HepG2 (cell line): ENCODE data around the gene SLC2A4. TPM values are rescaled to one million over a fixed set of nuclear protein-coding genes. Genes with fewer than 3 reads are reported as not detected.

Experiments used
- ARID2 ChIP-seq: sonication (generic); formaldehyde crosslinking; IDR thresholded peaks from 2 replicates; pipeline ENCODE4 v1.8.1; 2022; ENCODE audit warnings: mild to moderate bottlenecking, missing genetic modification reagents, borderline replicate concordance
- CBFB ChIP-seq: sonication (generic); formaldehyde crosslinking; IDR thresholded peaks from 2 replicates; pipeline ENCODE4 v1.4.0; 2020; ENCODE audit warnings: missing genetic modification reagents
- CHCHD3 ChIP-seq: sonication (generic); formaldehyde crosslinking; IDR thresholded peaks from 2 replicates; pipeline ENCODE4 v1.8.0; 2022; ENCODE audit warnings: mild to moderate bottlenecking, missing genetic modification reagents, moderate library complexity
- DR1 ChIP-seq: sonication (generic); formaldehyde crosslinking; IDR thresholded peaks from 2 replicates; pipeline ENCODE4 v1.8.0; 2021; ENCODE audit warnings: mild to moderate bottlenecking, missing genetic modification reagents, inconsistent platforms
- ERF ChIP-seq: IDR thresholded peaks from 2 replicates; pipeline ENCODE4 v1.6.1; 2018; ENCODE audit warnings: missing biosample characterization, missing genetic modification reagents
- FOXC1 ChIP-seq: sonication (generic); formaldehyde crosslinking; IDR thresholded peaks from 2 replicates; pipeline ENCODE4 v1.8.0; 2022; ENCODE audit warnings: mild to moderate bottlenecking, missing genetic modification reagents, borderline replicate concordance
- HDAC2 ChIP-seq: sonication (generic); formaldehyde crosslinking; IDR thresholded peaks from 2 replicates; pipeline ENCODE4 v1.4.0; 2020; ENCODE audit warnings: missing genetic modification reagents
- HMGA1 ChIP-seq: sonication (generic); formaldehyde crosslinking; conservative IDR thresholded peaks from 2 replicates; pipeline ENCODE4 v1.4.0; 2020; ENCODE audit warnings: missing genetic modification reagents
- KMT2B ChIP-seq: IDR thresholded peaks from 2 replicates; pipeline ENCODE4 v1.6.1; 2016; ENCODE audit warnings: missing genetic modification reagents, missing compliant biosample characterization
- MAF1 ChIP-seq: sonication (generic); formaldehyde crosslinking; IDR thresholded peaks from 2 replicates; pipeline ENCODE4 v1.5.0; 2020; ENCODE audit warnings: missing genetic modification reagents, borderline replicate concordance
- NBN ChIP-seq: fragments of 450-650 bp; conservative IDR thresholded peaks from 2 replicates; pipeline ENCODE4 v1.6.1; 2017
- PBX3 ChIP-seq: sonication (generic); formaldehyde crosslinking; IDR thresholded peaks from 2 replicates; pipeline ENCODE4 v1.8.1; 2023; ENCODE audit warnings: missing genetic modification reagents, inconsistent platforms, borderline replicate concordance
- PLSCR1 ChIP-seq: sonication (generic); formaldehyde crosslinking; IDR thresholded peaks from 2 replicates; pipeline ENCODE4 v1.5.0; 2020; ENCODE audit warnings: missing genetic modification reagents, mild to moderate bottlenecking, borderline replicate concordance
- POLR2AphosphoS2 ChIP-seq: IDR thresholded peaks from 2 replicates; pipeline ENCODE4 v1.6.1; 2011; ENCODE audit warnings: low read depth, low read length, improper control_type of control experiment
- PPARG ChIP-seq: conservative IDR thresholded peaks from 2 replicates; pipeline ENCODE4 v1.6.1; 2016; ENCODE audit warnings: missing biosample characterization, missing genetic modification reagents
- RARG ChIP-seq: sonication (generic); formaldehyde crosslinking; IDR thresholded peaks from 2 replicates; pipeline ENCODE4 v1.4.0; 2020; ENCODE audit warnings: low read depth, mild to moderate bottlenecking, missing genetic modification reagents
- SRSF4 ChIP-seq: fragments of 200-400 bp; formaldehyde crosslinking; IDR thresholded peaks from one replicate; pipeline ENCODE4 v1.6.1; 2018; ENCODE audit warnings: mild to moderate bottlenecking, low read depth, low read length, moderate library complexity; ENCODE audit not compliant: poor library complexity, severe bottlenecking
- ZBTB10 ChIP-seq: sonication (generic); formaldehyde crosslinking; IDR thresholded peaks from 2 replicates; pipeline ENCODE4 v1.4.0; 2020; ENCODE audit warnings: missing genetic modification reagents, borderline replicate concordance
- ZFX ChIP-seq: sonication (generic); formaldehyde crosslinking; IDR thresholded peaks from 2 replicates; pipeline ENCODE4 v1.4.0; 2020; ENCODE audit warnings: mild to moderate bottlenecking, low read depth, missing genetic modification reagents, moderate library complexity
- ZNF180 ChIP-seq: sonication (generic); formaldehyde crosslinking; IDR thresholded peaks from 2 replicates; pipeline ENCODE4 v1.4.0; 2020; ENCODE audit warnings: low read depth, missing genetic modification reagents, borderline replicate concordance
- ZNF24 ChIP-seq: fragments of 450-650 bp; IDR thresholded peaks from 2 replicates; pipeline ENCODE4 v1.6.1; 2017; ENCODE audit warnings: antibody characterized with exemption, mild to moderate bottlenecking
- ZNF263 ChIP-seq: sonication (generic); formaldehyde crosslinking; IDR thresholded peaks from 2 replicates; pipeline ENCODE4 v1.4.0; 2020; ENCODE audit warnings: missing genetic modification reagents
- ZNF570 ChIP-seq: sonication (generic); formaldehyde crosslinking; IDR thresholded peaks from 2 replicates; pipeline ENCODE4 v1.4.0; 2020; ENCODE audit warnings: mild to moderate bottlenecking, missing genetic modification reagents, borderline replicate concordance
- ZNF75D ChIP-seq: sonication (generic); formaldehyde crosslinking; IDR thresholded peaks from 2 replicates; pipeline ENCODE4 v1.8.1; 2023; ENCODE audit warnings: missing genetic modification reagents, mild to moderate bottlenecking, borderline replicate concordance
- ZNF83 ChIP-seq: sonication (generic); formaldehyde crosslinking; IDR thresholded peaks from 2 replicates; pipeline ENCODE4 v1.4.0; 2020; ENCODE audit warnings: missing genetic modification reagents, mild to moderate bottlenecking, borderline replicate concordance
- ZSCAN30 ChIP-seq: sonication (generic); formaldehyde crosslinking; IDR thresholded peaks from 2 replicates; pipeline ENCODE4 v1.5.0; 2020; ENCODE audit warnings: mild to moderate bottlenecking, missing genetic modification reagents
- polyA plus RNA-seq, 8 experiments: library from polyadenylated mRNA; depleted of rRNA in 3 of 8; stranded (reverse) in 7 of 8; unstranded in 1 of 8; fragments of >200 nt; fragmentation: Illumina TruSeq in 4 of 8; extraction: Trizol in 4 of 8; gene quantifications; 2 replicates each; pipeline versions ENCODE4 v1.2.1 to v1.2.3, GENCODE V29; 2011 to 2016; ENCODE audit warnings: low read depth in 4 of 8, missing spikeins in 1 of 8, mixed read lengths in 1 of 8; ENCODE audit not compliant: insufficient read depth in 1 of 8
- total RNA-seq, 5 experiments: library from RNA; depleted of rRNA; stranded (reverse); fragments of >200 nt; fragmentation: Illumina TruSeq; extraction: Trizol; gene quantifications; 2 replicates each; pipeline ENCODE4 v1.2.3, GENCODE V29; 2016; ENCODE audit warnings: low read depth in 1 of 5

The SLC2A4 gene
- total and polyA plus RNA-seq, 2 of the 13 experiments (the other 11 are each of a cell fraction or from before 2014, with no cell fraction given): 4.9 to 5.8 TPM

GRCh38 chr17:7239091-7240027 lies 42.2 kb upstream of the SLC2A4 start, which contains the start of gene PHF23 (continued):
- TF ChIP-seq MAF1 (CRISPR knock-in tag): no peak; the same call in 1 of the 2 replicates
- TF ChIP-seq PPARG (CRISPR knock-in tag): no peak
- peak; percentile 70; the same call in 1 of the 2 replicates for TF ChIP-seq ARID2 (CRISPR knock-in tag)
- TF ChIP-seq HMGA1 (CRISPR knock-in tag): no peak
- TF ChIP-seq PLSCR1 (CRISPR knock-in tag): no peak
- 0 out of 2 replicates have a peak, but pooled peaks have one; percentile 36 for TF ChIP-seq DR1 (CRISPR knock-in tag)
- TF ChIP-seq ZFX (CRISPR knock-in tag): 0 out of 2 replicates have a peak, but pooled peaks have one; percentile 15
- no peak for TF ChIP-seq ZNF570
- no peak for TF ChIP-seq ZNF75D (CRISPR knock-in tag)
- TF ChIP-seq FOXC1 (CRISPR knock-in tag): peak; percentile 20; the same call in 1 of the 2 replicates
- TF ChIP-seq ERF (CRISPR knock-in tag): no peak
- no peak for TF ChIP-seq ZNF24
- TF ChIP-seq PBX3: no peak
- peak; percentile 87 for TF ChIP-seq POLR2AphosphoS2
- peak; percentile 99 for TF ChIP-seq ZNF263 (CRISPR knock-in tag)
- TF ChIP-seq ZBTB10 (CRISPR knock-in tag): no peak
- TF ChIP-seq ZNF180: no peak
- no peak for TF ChIP-seq CHCHD3 (CRISPR knock-in tag)
- no peak for TF ChIP-seq ZSCAN30 (CRISPR knock-in tag)
- TF ChIP-seq CBFB: peak; percentile 65
- no peak for TF ChIP-seq HDAC2 (CRISPR knock-in tag)
- TF ChIP-seq ZNF83: no peak
- TF ChIP-seq NBN: no peak
- no peak for TF ChIP-seq RARG (CRISPR knock-in tag)
- no peak for TF ChIP-seq SRSF4
- TF ChIP-seq KMT2B (CRISPR knock-in tag): no peak; the same call in 1 of the 2 replicates
